ENCODE results near the gene ATAD3A.

Gene ATAD3A

GRCh38 chr1:1538334-1538733 lies 26.4 kb downstream of the ATAD3A start:
- Histone ChIP-seq H3K27ac (ENCODE audit: low read depth, low read length) (no peak overlapping the region), H3K4me3 (ENCODE audit: low read depth in 1 of 5, low read length in 5 of 5) (no peak overlapping the region), H3K9ac (ENCODE audit: low read length in 5 of 5) (no peak overlapping the region), H3K27me3 (ENCODE audit: control insufficient read depth in 5 of 5, insufficient read depth in 4 of 5, low read length in 5 of 5) (no peaks in the 10 kb centered on the region), H3K9me3 (ENCODE audit: control insufficient read depth in 5 of 5, low read length in 5 of 5) (no peaks in the 10 kb centered on the region), H3K4me1 (ENCODE audit: control insufficient read depth in 5 of 5, insufficient read depth in 5 of 5, low read length in 5 of 5) (peaks cover 0 to 26% (median 16%) of the 10 kb centered on the region in 5 donors), H3K36me3 (ENCODE audit: control insufficient read depth in 5 of 5, insufficient read depth in 5 of 5, low read length in 5 of 5) (peaks cover 0 to 34% (median 23%) of the 10 kb centered on the region in 5 donors)

- H3K27me3 ChIP-seq (ENCODE audit: control insufficient read depth in 5 of 5, insufficient read depth in 4 of 5, low read length in 5 of 5), result no peaks in the 10 kb centered on the region
- no peaks in the 10 kb centered on the region for H3K9me3 ChIP-seq (ENCODE audit: control insufficient read depth in 5 of 5, low read length in 5 of 5)
- H3K4me1 ChIP-seq (ENCODE audit: control insufficient read depth in 5 of 5, insufficient read depth in 5 of 5, low read length in 5 of 5), result peaks cover 0 to 23% (median 16%) of the 10 kb centered on the region in 5 donors
- no peak overlapping the region for H3K9ac ChIP-seq (ENCODE audit: low read length in 5 of 5)
- H3K27ac ChIP-seq (ENCODE audit: low read depth, low read length), result no peak overlapping the region
- peak overlapping the region in 1 of 5 donors; percentile 56 for H3K4me3 ChIP-seq (ENCODE audit: low read depth in 1 of 5, low read length in 5 of 5)
- H3K36me3 ChIP-seq (ENCODE audit: control insufficient read depth in 5 of 5, insufficient read depth in 5 of 5, low read length in 5 of 5), result peaks cover 0 to 38% (median 26%) of the 10 kb centered on the region in 5 donors
Observed at GRCh38 chr1:1538989-1539309, 27.0 kb downstream of the ATAD3A start.

GRCh38 chr1:1539310-1540089 lies 27.5 kb downstream of the ATAD3A start:
- H3K4me3 ChIP-seq (ENCODE audit: low read depth in 1 of 5, low read length in 5 of 5), result peak overlapping the region in 4 of 5 donors; percentile 39 to 56 (median 55)
- H3K27ac ChIP-seq (ENCODE audit: low read depth, low read length), result no peak overlapping the region
- no peaks in the 10 kb centered on the region for H3K27me3 ChIP-seq (ENCODE audit: control insufficient read depth in 5 of 5, insufficient read depth in 4 of 5, low read length in 5 of 5)
- peaks cover 0 to 39% (median 26%) of the 10 kb centered on the region in 5 donors for H3K36me3 ChIP-seq (ENCODE audit: control insufficient read depth in 5 of 5, insufficient read depth in 5 of 5, low read length in 5 of 5)
- H3K9ac ChIP-seq (ENCODE audit: low read length in 5 of 5), result peak overlapping the region in 1 of 5 donors; percentile 21
- H3K4me1 ChIP-seq (ENCODE audit: control insufficient read depth in 5 of 5, insufficient read depth in 5 of 5, low read length in 5 of 5), result peaks cover 0 to 24% (median 16%) of the 10 kb centered on the region in 5 donors
- no peaks in the 10 kb centered on the region for H3K9me3 ChIP-seq (ENCODE audit: control insufficient read depth in 5 of 5, low read length in 5 of 5)

- Histone ChIP-seq H3K27ac (ENCODE audit: low read depth, low read length) (no peak within 1 kb of the TSS), H3K9ac (ENCODE audit: low read length in 5 of 5) (peak within 1 kb of the TSS in 4 of 5 donors; percentile 38 to 64 (median 58)), H3K9me3 (ENCODE audit: control insufficient read depth in 5 of 5, low read length in 5 of 5) (no peaks in the 10 kb centered on the region), H3K4me1 (ENCODE audit: control insufficient read depth in 5 of 5, insufficient read depth in 5 of 5, low read length in 5 of 5) (peaks cover 0 to 24% (median 16%) of the 10 kb centered on the region in 5 donors), H3K36me3 (ENCODE audit: control insufficient read depth in 5 of 5, insufficient read depth in 5 of 5, low read length in 5 of 5) (peaks cover 0 to 42% (median 26%) of the 10 kb centered on the region in 5 donors), H3K27me3 (ENCODE audit: control insufficient read depth in 5 of 5, insufficient read depth in 4 of 5, low read length in 5 of 5) (no peaks in the 10 kb centered on the region), H3K4me3 (ENCODE audit: low read depth in 1 of 5, low read length in 5 of 5) (peak within 1 kb of the TSS in 4 of 5 donors; percentile 48 to 64 (median 56))
Observed at GRCh38 chr1:1540090-1540817, 28.3 kb downstream of the ATAD3A start, which contains the start of gene TMEM240. Gene TMEM240 (minus strand): TSS chr1:1540624. CDS start chr1:1540346, 278 bp downstream.

- H3K9me3 ChIP-seq (ENCODE audit: control insufficient read depth in 5 of 5, low read length in 5 of 5), result no peaks in the 10 kb centered on the region
- H3K4me3 ChIP-seq (ENCODE audit: low read depth in 1 of 5, low read length in 5 of 5), result peak overlapping the region in 4 of 5 donors; percentile 43 to 64 (median 52)
- H3K9ac ChIP-seq (ENCODE audit: low read length in 5 of 5), result peak overlapping the region in 4 of 5 donors; percentile 38 to 64 (median 58)
- H3K27me3 ChIP-seq (ENCODE audit: control insufficient read depth in 5 of 5, insufficient read depth in 4 of 5, low read length in 5 of 5), result no peaks in the 10 kb centered on the region
- peaks cover 0 to 43% (median 27%) of the 10 kb centered on the region in 5 donors for H3K36me3 ChIP-seq (ENCODE audit: control insufficient read depth in 5 of 5, insufficient read depth in 5 of 5, low read length in 5 of 5)
- no peak overlapping the region for H3K27ac ChIP-seq (ENCODE audit: low read depth, low read length)
- H3K4me1 ChIP-seq (ENCODE audit: control insufficient read depth in 5 of 5, insufficient read depth in 5 of 5, low read length in 5 of 5), result peaks cover 0 to 24% (median 16%) of the 10 kb centered on the region in 5 donors
Observed at GRCh38 chr1:1540818-1541628, 29.1 kb downstream of the ATAD3A start.

GRCh38 chr1:1541956-1542765 lies 30.2 kb downstream of the ATAD3A start:
- Histone ChIP-seq H3K9me3 (ENCODE audit: control insufficient read depth in 5 of 5, low read length in 5 of 5) (no peaks in the 10 kb centered on the region), H3K27ac (ENCODE audit: low read depth, low read length) (no peak overlapping the region), H3K4me3 (ENCODE audit: low read depth in 1 of 5, low read length in 5 of 5) (no peak overlapping the region), H3K36me3 (ENCODE audit: control insufficient read depth in 5 of 5, insufficient read depth in 5 of 5, low read length in 5 of 5) (peaks cover 0 to 44% (median 27%) of the 10 kb centered on the region in 5 donors), H3K27me3 (ENCODE audit: control insufficient read depth in 5 of 5, insufficient read depth in 4 of 5, low read length in 5 of 5) (no peaks in the 10 kb centered on the region), H3K9ac (ENCODE audit: low read length in 5 of 5) (no peak overlapping the region), H3K4me1 (ENCODE audit: control insufficient read depth in 5 of 5, insufficient read depth in 5 of 5, low read length in 5 of 5) (peaks cover 0 to 24% (median 16%) of the 10 kb centered on the region in 5 donors)

GRCh38 chr1:1542766-1543705 lies 31.1 kb downstream of the ATAD3A start:
- Histone ChIP-seq H3K4me3 (ENCODE audit: low read depth in 1 of 5, low read length in 5 of 5) (no peak overlapping the region), H3K4me1 (ENCODE audit: control insufficient read depth in 5 of 5, insufficient read depth in 5 of 5, low read length in 5 of 5) (peaks cover 0 to 24% (median 16%) of the 10 kb centered on the region in 5 donors), H3K27me3 (ENCODE audit: control insufficient read depth in 5 of 5, insufficient read depth in 4 of 5, low read length in 5 of 5) (no peaks in the 10 kb centered on the region), H3K27ac (ENCODE audit: low read depth, low read length) (no peak overlapping the region), H3K9me3 (ENCODE audit: control insufficient read depth in 5 of 5, low read length in 5 of 5) (no peaks in the 10 kb centered on the region), H3K9ac (ENCODE audit: low read length in 5 of 5) (no peak overlapping the region), H3K36me3 (ENCODE audit: control insufficient read depth in 5 of 5, insufficient read depth in 5 of 5, low read length in 5 of 5) (peaks cover 0 to 43% (median 20%) of the 10 kb centered on the region in 5 donors)

GRCh38 chr1:1543706-1544099 lies 31.7 kb downstream of the ATAD3A start:
- no peaks in the 10 kb centered on the region for H3K9me3 ChIP-seq (ENCODE audit: control insufficient read depth in 5 of 5, low read length in 5 of 5)
- H3K4me1 ChIP-seq (ENCODE audit: control insufficient read depth in 5 of 5, insufficient read depth in 5 of 5, low read length in 5 of 5), result peaks cover 0 to 26% (median 16%) of the 10 kb centered on the region in 5 donors
- no peak overlapping the region for H3K27ac ChIP-seq (ENCODE audit: low read depth, low read length)
- no peak overlapping the region for H3K4me3 ChIP-seq (ENCODE audit: low read depth in 1 of 5, low read length in 5 of 5)
- no peaks in the 10 kb centered on the region for H3K27me3 ChIP-seq (ENCODE audit: control insufficient read depth in 5 of 5, insufficient read depth in 4 of 5, low read length in 5 of 5)
- H3K9ac ChIP-seq (ENCODE audit: low read length in 5 of 5), result no peak overlapping the region
- peaks cover 0 to 40% (median 20%) of the 10 kb centered on the region in 5 donors for H3K36me3 ChIP-seq (ENCODE audit: control insufficient read depth in 5 of 5, insufficient read depth in 5 of 5, low read length in 5 of 5)

Measured in subcutaneous abdominal adipose tissue (tissue), 5 donors.